Measurements from ENCODE around the gene CENPF.

- TF ChIP-seq POLR2A (IDR thresholded peaks at IDR 0.05) (no peak), CTCF (IDR thresholded peaks at IDR 0.05) (no peak)
Measured at GRCh38 chr1:214593158-214593557, 9.8 kb upstream of the CENPF start.

Measured in suprapubic skin (tissue), 3 donors.